ENCODE measurements around the gene NEURL1.

NEURL1 gene

GRCh38 chr10:103580011-103580410, 86.5 kb downstream of the NEURL1 start:
- Histone ChIP-seq H3K27me3 (ENCODE audit: control insufficient read depth in 5 of 5, insufficient read depth in 4 of 5, low read length in 5 of 5) (peaks cover 7 to 33% (median 20%) of the 10 kb centered on the region in 5 donors), H3K27ac (ENCODE audit: low read depth, low read length) (no peak overlapping the region)

GRCh38 chr10:103580430-103580829, 86.9 kb downstream of the NEURL1 start:
- no peak overlapping the region for H3K4me3 ChIP-seq (ENCODE audit: low read depth in 1 of 5, low read length in 5 of 5)
- H3K27ac ChIP-seq (ENCODE audit: low read depth, low read length), result no peak overlapping the region
- no peak overlapping the region for H3K9ac ChIP-seq (ENCODE audit: low read length in 5 of 5)
- H3K4me1 ChIP-seq (ENCODE audit: control insufficient read depth in 5 of 5, insufficient read depth in 5 of 5, low read length in 5 of 5), result peaks cover 2 to 10% (median 7%) of the 10 kb centered on the region in 5 donors
- H3K27me3 ChIP-seq (ENCODE audit: control insufficient read depth in 5 of 5, insufficient read depth in 4 of 5, low read length in 5 of 5), result peaks cover 7 to 30% (median 22%) of the 10 kb centered on the region in 5 donors
- no peaks in the 10 kb centered on the region for H3K36me3 ChIP-seq (ENCODE audit: control insufficient read depth in 5 of 5, insufficient read depth in 5 of 5, low read length in 5 of 5)
- no peaks in the 10 kb centered on the region for H3K9me3 ChIP-seq (ENCODE audit: control insufficient read depth in 5 of 5, low read length in 5 of 5)

More at GRCh38 chr10:103580011-103580410, 86.5 kb downstream of the NEURL1 start:
- Histone ChIP-seq H3K9ac (ENCODE audit: low read length in 5 of 5) (no peak overlapping the region), H3K36me3 (ENCODE audit: control insufficient read depth in 5 of 5, insufficient read depth in 5 of 5, low read length in 5 of 5) (no peaks in the 10 kb centered on the region), H3K4me3 (ENCODE audit: low read depth in 1 of 5, low read length in 5 of 5) (no peak overlapping the region), H3K9me3 (ENCODE audit: control insufficient read depth in 5 of 5, low read length in 5 of 5) (no peaks in the 10 kb centered on the region), H3K4me1 (ENCODE audit: control insufficient read depth in 5 of 5, insufficient read depth in 5 of 5, low read length in 5 of 5) (peaks cover 2 to 9% (median 7%) of the 10 kb centered on the region in 5 donors)

- no peaks in the 10 kb centered on the region for H3K36me3 ChIP-seq (ENCODE audit: control insufficient read depth in 5 of 5, insufficient read depth in 5 of 5, low read length in 5 of 5)
- no peaks in the 10 kb centered on the region for H3K9me3 ChIP-seq (ENCODE audit: control insufficient read depth in 5 of 5, low read length in 5 of 5)
- H3K4me3 ChIP-seq (ENCODE audit: low read depth in 1 of 5, low read length in 5 of 5), result no peak overlapping the region
- peaks cover 2 to 10% (median 7%) of the 10 kb centered on the region in 5 donors for H3K4me1 ChIP-seq (ENCODE audit: control insufficient read depth in 5 of 5, insufficient read depth in 5 of 5, low read length in 5 of 5)
- no peak overlapping the region for H3K27ac ChIP-seq (ENCODE audit: low read depth, low read length)
- H3K9ac ChIP-seq (ENCODE audit: low read length in 5 of 5), result no peak overlapping the region
- H3K27me3 ChIP-seq (ENCODE audit: control insufficient read depth in 5 of 5, insufficient read depth in 4 of 5, low read length in 5 of 5), result peaks cover 6 to 28% (median 22%) of the 10 kb centered on the region in 5 donors
These were observed 88.0 kb downstream of the NEURL1 start for GRCh38 chr10:103581499-103581898.

- H3K9me3 ChIP-seq (ENCODE audit: control insufficient read depth in 5 of 5, low read length in 5 of 5), result peaks cover 0 to 6% (median 4%) of the 10 kb centered on the region in 5 donors
- peaks cover 2 to 10% (median 7%) of the 10 kb centered on the region in 5 donors for H3K4me1 ChIP-seq (ENCODE audit: control insufficient read depth in 5 of 5, insufficient read depth in 5 of 5, low read length in 5 of 5)
- H3K36me3 ChIP-seq (ENCODE audit: control insufficient read depth in 5 of 5, insufficient read depth in 5 of 5, low read length in 5 of 5), result peaks cover 0 to 3% (median 0%) of the 10 kb centered on the region in 5 donors
- H3K27me3 ChIP-seq (ENCODE audit: control insufficient read depth in 5 of 5, insufficient read depth in 4 of 5, low read length in 5 of 5), result peaks cover 3 to 27% (median 22%) of the 10 kb centered on the region in 5 donors
- no peak overlapping the region for H3K4me3 ChIP-seq (ENCODE audit: low read depth in 1 of 5, low read length in 5 of 5)
- no peak overlapping the region for H3K9ac ChIP-seq (ENCODE audit: low read length in 5 of 5)
- H3K27ac ChIP-seq (ENCODE audit: low read depth, low read length), result no peak overlapping the region
These were observed 89.0 kb downstream of the NEURL1 start for GRCh38 chr10:103582331-103583123.

GRCh38 chr10:103583871-103584215, 90.3 kb downstream of the NEURL1 start:
- H3K36me3 ChIP-seq (ENCODE audit: control insufficient read depth in 5 of 5, insufficient read depth in 5 of 5, low read length in 5 of 5), result peaks cover 0 to 4% (median 0%) of the 10 kb centered on the region in 5 donors
- H3K4me3 ChIP-seq (ENCODE audit: low read depth in 1 of 5, low read length in 5 of 5), result peak overlapping the region; percentile 49 to 63 (median 54)
- H3K9ac ChIP-seq (ENCODE audit: low read length in 5 of 5), result no peak overlapping the region
- H3K9me3 ChIP-seq (ENCODE audit: control insufficient read depth in 5 of 5, low read length in 5 of 5), result peaks cover 0 to 9% (median 5%) of the 10 kb centered on the region in 5 donors
- H3K27ac ChIP-seq (ENCODE audit: low read depth, low read length), result no peak overlapping the region
- H3K27me3 ChIP-seq (ENCODE audit: control insufficient read depth in 5 of 5, insufficient read depth in 4 of 5, low read length in 5 of 5), result peaks cover 3 to 24% (median 20%) of the 10 kb centered on the region in 5 donors
- H3K4me1 ChIP-seq (ENCODE audit: control insufficient read depth in 5 of 5, insufficient read depth in 5 of 5, low read length in 5 of 5), result peaks cover 0 to 10% (median 7%) of the 10 kb centered on the region in 5 donors

- Histone ChIP-seq H3K4me3 (ENCODE audit: low read depth in 1 of 5, low read length in 5 of 5) (peak overlapping the region; percentile 49 to 63 (median 54)), H3K4me1 (ENCODE audit: control insufficient read depth in 5 of 5, insufficient read depth in 5 of 5, low read length in 5 of 5) (peaks cover 0 to 10% (median 7%) of the 10 kb centered on the region in 5 donors), H3K27me3 (ENCODE audit: control insufficient read depth in 5 of 5, insufficient read depth in 4 of 5, low read length in 5 of 5) (peaks cover 3 to 21% (median 18%) of the 10 kb centered on the region in 5 donors), H3K36me3 (ENCODE audit: control insufficient read depth in 5 of 5, insufficient read depth in 5 of 5, low read length in 5 of 5) (peaks cover 0 to 4% (median 0%) of the 10 kb centered on the region in 5 donors), H3K9me3 (ENCODE audit: control insufficient read depth in 5 of 5, low read length in 5 of 5) (peaks cover 0 to 9% (median 5%) of the 10 kb centered on the region in 5 donors), H3K27ac (ENCODE audit: low read depth, low read length) (no peak overlapping the region), H3K9ac (ENCODE audit: low read length in 5 of 5) (no peak overlapping the region)
These were observed 90.9 kb downstream of the NEURL1 start for GRCh38 chr10:103584216-103585010.

GRCh38 chr10:103585011-103585405, 91.5 kb downstream of the NEURL1 start:
- Histone ChIP-seq H3K4me3 (ENCODE audit: low read depth in 1 of 5, low read length in 5 of 5) (peak overlapping the region in 3 of 5 donors; percentile 49 to 61 (median 52)), H3K36me3 (ENCODE audit: control insufficient read depth in 5 of 5, insufficient read depth in 5 of 5, low read length in 5 of 5) (peaks cover 0 to 4% (median 0%) of the 10 kb centered on the region in 5 donors), H3K27me3 (ENCODE audit: control insufficient read depth in 5 of 5, insufficient read depth in 4 of 5, low read length in 5 of 5) (peaks cover 3 to 21% (median 18%) of the 10 kb centered on the region in 5 donors), H3K9ac (ENCODE audit: low read length in 5 of 5) (no peak overlapping the region), H3K27ac (ENCODE audit: low read depth, low read length) (no peak overlapping the region), H3K4me1 (ENCODE audit: control insufficient read depth in 5 of 5, insufficient read depth in 5 of 5, low read length in 5 of 5) (peaks cover 0 to 10% (median 7%) of the 10 kb centered on the region in 5 donors), H3K9me3 (ENCODE audit: control insufficient read depth in 5 of 5, low read length in 5 of 5) (peaks cover 0 to 9% (median 5%) of the 10 kb centered on the region in 5 donors)

- H3K9me3 ChIP-seq (ENCODE audit: control insufficient read depth in 5 of 5, low read length in 5 of 5), result peaks cover 0 to 9% (median 5%) of the 10 kb centered on the region in 5 donors
- peaks cover 0 to 4% (median 0%) of the 10 kb centered on the region in 5 donors for H3K36me3 ChIP-seq (ENCODE audit: control insufficient read depth in 5 of 5, insufficient read depth in 5 of 5, low read length in 5 of 5)
- no peak overlapping the region for H3K9ac ChIP-seq (ENCODE audit: low read length in 5 of 5)
- H3K4me1 ChIP-seq (ENCODE audit: control insufficient read depth in 5 of 5, insufficient read depth in 5 of 5, low read length in 5 of 5), result peaks cover 0 to 10% (median 7%) of the 10 kb centered on the region in 5 donors
- H3K27ac ChIP-seq (ENCODE audit: low read depth, low read length), result no peak overlapping the region
- H3K4me3 ChIP-seq (ENCODE audit: low read depth in 1 of 5, low read length in 5 of 5), result no peak overlapping the region
- peaks cover 3 to 16% (median 7%) of the 10 kb centered on the region in 5 donors for H3K27me3 ChIP-seq (ENCODE audit: control insufficient read depth in 5 of 5, insufficient read depth in 4 of 5, low read length in 5 of 5)
These were observed 93.6 kb downstream of the NEURL1 start for GRCh38 chr10:103587073-103587472.

- peaks cover 0 to 10% (median 2%) of the 10 kb centered on the region in 5 donors for H3K4me1 ChIP-seq (ENCODE audit: control insufficient read depth in 5 of 5, insufficient read depth in 5 of 5, low read length in 5 of 5)
- H3K27ac ChIP-seq (ENCODE audit: low read depth, low read length), result no peak overlapping the region
These were observed 95.6 kb downstream of the NEURL1 start for GRCh38 chr10:103589074-103589630.

More at GRCh38 chr10:103589074-103589630, 95.6 kb downstream of the NEURL1 start:
- H3K9ac ChIP-seq (ENCODE audit: low read length in 5 of 5), result no peak overlapping the region
- peaks cover 0 to 4% (median 0%) of the 10 kb centered on the region in 5 donors for H3K36me3 ChIP-seq (ENCODE audit: control insufficient read depth in 5 of 5, insufficient read depth in 5 of 5, low read length in 5 of 5)
- H3K4me3 ChIP-seq (ENCODE audit: low read depth in 1 of 5, low read length in 5 of 5), result no peak overlapping the region
- peaks cover 0 to 8% (median 0%) of the 10 kb centered on the region in 5 donors for H3K27me3 ChIP-seq (ENCODE audit: control insufficient read depth in 5 of 5, insufficient read depth in 4 of 5, low read length in 5 of 5)
- H3K9me3 ChIP-seq (ENCODE audit: control insufficient read depth in 5 of 5, low read length in 5 of 5), result peaks cover 0 to 9% (median 5%) of the 10 kb centered on the region in 5 donors
